Caco-2 (cell line): Measurements from ENCODE around the gene SLC22A9. TPM values are rescaled to one million over a fixed set of nuclear protein-coding genes. Genes with fewer than 3 reads are reported as not detected.

Source experiments
- BruUV-seq: library from RNA; stranded (reverse); fragments of 400-500 nt; replicated peaks from 2 replicates; lab custom pipeline; 2021; lab: Mats Ljungman, UMichigan
- CTCF ChIA-PET: fragments of 300-600 bp; sonication (Branson Sonifier 250); formaldehyde crosslinking; loops from one replicate; lab custom pipeline; 2022; ENCODE audit warnings: antibody characterized with exemption; lab: Charles Lee
- POLR2A ChIA-PET: fragments of 300-600 bp; sonication (Branson Sonifier 250); formaldehyde crosslinking; loops from one replicate; lab custom pipeline; 2022; ENCODE audit warnings: antibody characterized with exemption; lab: Charles Lee
- DNase-seq, 2 experiments: peaks; one replicate each; pipeline versions ENCODE4 v3.0.0 to v3.0.0-alpha.2; 2020 to 2022
- H3K27me3 ChIP-seq: replicated peaks from 2 replicates; pipeline ENCODE4 v1.6.0; 2011; ENCODE audit warnings: low read length; ENCODE audit not compliant: control insufficient read depth, insufficient read depth
- H3K36me3 ChIP-seq: 2 replicates; pipeline ENCODE4 v1.5.1; 2011; ENCODE audit warnings: low read length; ENCODE audit not compliant: control insufficient read depth, insufficient read depth
- H3K4me1 ChIP-seq: fragments of 250-450 bp; sonication (Bioruptor Pico); 2 replicates; pipeline ENCODE4 v1.5.1; 2020; ENCODE audit warnings: mild to moderate bottlenecking
- H3K4me3 ChIP-seq: 2 replicates; pipeline ENCODE4 v1.5.1; 2011; ENCODE audit warnings: low read depth, mild to moderate bottlenecking, control low read depth, low read length
- H3K9me3 ChIP-seq: fragments of 250-450 bp; sonication (Bioruptor Pico); 2 replicates; pipeline ENCODE4 v1.5.1; 2020; ENCODE audit warnings: mild to moderate bottlenecking, moderate library complexity
- H3K27ac Mint-ChIP-seq: one replicate; pipeline ENCODE4 v1.8.0; 2022; ENCODE audit warnings: mixed read lengths; ENCODE audit not compliant: unreplicated experiment
- H3K27me3 Mint-ChIP-seq: one replicate; pipeline ENCODE4 v1.8.0; 2022; ENCODE audit warnings: mixed read lengths; ENCODE audit not compliant: insufficient read depth, unreplicated experiment
- H3K36me3 Mint-ChIP-seq: one replicate; pipeline ENCODE4 v1.8.0; 2022; ENCODE audit warnings: mild to moderate bottlenecking, mixed read lengths; ENCODE audit not compliant: insufficient read depth, unreplicated experiment
- H3K4me1 Mint-ChIP-seq: one replicate; pipeline ENCODE4 v1.8.0; 2022; ENCODE audit warnings: low read depth, mixed read lengths; ENCODE audit not compliant: unreplicated experiment
- H3K4me3 Mint-ChIP-seq: one replicate; pipeline ENCODE4 v1.8.0; 2022; ENCODE audit warnings: mild to moderate bottlenecking, moderate library complexity, mixed read lengths; ENCODE audit not compliant: unreplicated experiment
- H3K9me3 Mint-ChIP-seq: one replicate; pipeline ENCODE4 v1.8.0; 2022; ENCODE audit warnings: mixed read lengths; ENCODE audit not compliant: unreplicated experiment
- intact Hi-C: fragments of 100-400 bp; cut with micrococcal nuclease; formaldehyde crosslinking; loops from one replicate; pipeline ENCODE4 v1.10.0; 2022; ENCODE audit not compliant: unreplicated experiment
- total RNA-seq: library from RNA; stranded (reverse); gene quantifications from 2 replicates; pipeline ENCODE4 v1.2.3, GENCODE V29; 2022
- TF ChIP-seq, protein P1 (sequence below), 2 experiments: fragments of 200-600 bp in 1 of 2; IDR thresholded peaks; 1 replicate in 1 of 2; 2 replicates in 1 of 2; pipeline versions ENCODE4 v1.5.1 to v1.8.0; 2011 to 2022; ENCODE audit warnings: antibody characterized with exemption in 1 of 2, control low read depth in 1 of 2, inconsistent platforms in 1 of 2, low read depth in 1 of 2, low read length in 1 of 2, mild to moderate bottlenecking in 1 of 2, moderate library complexity in 1 of 2; ENCODE audit not compliant: insufficient read depth in 1 of 2, severe bottlenecking in 1 of 2, unreplicated experiment in 1 of 2

The SLC22A9 gene
- total RNA-seq, 1 experiment from 2014 or later = 2.0 TPM

DNA sequence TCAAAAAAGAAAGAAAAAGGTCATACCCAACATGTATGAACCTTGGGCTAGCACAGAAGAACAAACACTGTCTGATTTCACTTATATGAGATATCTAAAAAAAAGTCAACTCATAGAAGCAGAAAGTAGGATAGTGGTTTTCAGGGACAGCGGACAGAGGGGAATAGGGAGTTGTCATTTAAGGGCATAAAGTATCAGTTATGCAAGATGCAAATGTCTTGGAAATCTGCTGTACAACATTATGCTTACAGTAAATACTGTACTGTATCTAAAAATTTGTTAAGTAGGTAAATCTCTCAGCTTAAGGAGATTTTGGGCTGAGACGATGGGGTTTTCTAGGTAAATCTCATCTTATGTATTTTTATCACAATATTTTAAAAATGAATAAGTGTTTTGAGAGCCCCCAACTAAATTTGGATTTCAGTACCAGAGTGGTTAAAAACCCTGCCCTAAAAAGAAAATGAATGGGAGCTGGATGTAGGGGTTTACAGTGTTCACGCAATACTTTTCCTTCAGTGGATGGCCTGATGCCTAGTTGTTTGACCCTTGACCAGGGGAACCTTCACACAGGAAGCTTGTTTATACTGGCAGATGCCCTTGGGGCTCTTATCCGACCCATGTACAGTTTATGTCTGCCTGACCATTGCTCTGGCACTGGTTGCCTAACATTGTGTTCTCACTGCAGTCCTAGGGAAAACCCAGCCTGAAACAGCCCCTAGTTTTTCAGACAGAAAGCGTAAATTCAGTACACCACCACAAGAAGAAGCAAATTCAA lies 34.8 kb downstream of the SLC22A9 start:
- no peaks in the 10 kb centered on the region for H3K36me3 ChIP-seq
- ChIA-PET POLR2A (no interaction called here), CTCF (no interaction called here)
- no peak overlapping the region for H3K4me3 ChIP-seq
- H3K27me3 ChIP-seq = no peaks in the 10 kb centered on the region
- Mint-ChIP-seq H3K9me3 (peaks cover 10% of the 10 kb centered on the region), H3K27me3 (no peaks in the 10 kb centered on the region), H3K36me3 (no peaks in the 10 kb centered on the region), H3K4me1 (peaks cover 7% of the 10 kb centered on the region), H3K4me3 (no peak overlapping the region), H3K27ac (no peak overlapping the region)
- DNase-seq = peak in 1 of 2 experiments; percentile 7
- H3K9me3 ChIP-seq = no peaks in the 10 kb centered on the region
- TF ChIP-seq, protein P1, sequence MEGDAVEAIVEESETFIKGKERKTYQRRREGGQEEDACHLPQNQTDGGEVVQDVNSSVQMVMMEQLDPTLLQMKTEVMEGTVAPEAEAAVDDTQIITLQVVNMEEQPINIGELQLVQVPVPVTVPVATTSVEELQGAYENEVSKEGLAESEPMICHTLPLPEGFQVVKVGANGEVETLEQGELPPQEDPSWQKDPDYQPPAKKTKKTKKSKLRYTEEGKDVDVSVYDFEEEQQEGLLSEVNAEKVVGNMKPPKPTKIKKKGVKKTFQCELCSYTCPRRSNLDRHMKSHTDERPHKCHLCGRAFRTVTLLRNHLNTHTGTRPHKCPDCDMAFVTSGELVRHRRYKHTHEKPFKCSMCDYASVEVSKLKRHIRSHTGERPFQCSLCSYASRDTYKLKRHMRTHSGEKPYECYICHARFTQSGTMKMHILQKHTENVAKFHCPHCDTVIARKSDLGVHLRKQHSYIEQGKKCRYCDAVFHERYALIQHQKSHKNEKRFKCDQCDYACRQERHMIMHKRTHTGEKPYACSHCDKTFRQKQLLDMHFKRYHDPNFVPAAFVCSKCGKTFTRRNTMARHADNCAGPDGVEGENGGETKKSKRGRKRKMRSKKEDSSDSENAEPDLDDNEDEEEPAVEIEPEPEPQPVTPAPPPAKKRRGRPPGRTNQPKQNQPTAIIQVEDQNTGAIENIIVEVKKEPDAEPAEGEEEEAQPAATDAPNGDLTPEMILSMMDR (IDR thresholded peaks at IDR 0.05; ENCODE audit: insufficient read depth in 1 of 2, low read depth in 1 of 2, low read length in 1 of 2, severe bottlenecking in 1 of 2, unreplicated experiment in 1 of 2) = no peak
- intact Hi-C loops = no loop called here
- no TSS peak for BruUV-seq
- peaks cover 4% of the 10 kb centered on the region; the same call in 1 of the 2 replicates for H3K4me1 ChIP-seq

- no peaks in the 10 kb centered on the region for H3K36me3 Mint-ChIP-seq
- H3K36me3 ChIP-seq = no peaks in the 10 kb centered on the region
- no peaks in the 10 kb centered on the region for H3K27me3 ChIP-seq
- H3K9me3 ChIP-seq = no peaks in the 10 kb centered on the region
- DNase-seq = no peak
- H3K4me1 Mint-ChIP-seq = peaks cover 7% of the 10 kb centered on the region
- H3K9me3 Mint-ChIP-seq = peaks cover 3% of the 10 kb centered on the region
- ChIA-PET CTCF (no interaction called here), POLR2A (no interaction called here)
- intact Hi-C loops = no loop called here
- no peaks in the 10 kb centered on the region for H3K27me3 Mint-ChIP-seq
- no peak overlapping the region for H3K4me3 ChIP-seq
- H3K4me1 ChIP-seq = peaks cover 4% of the 10 kb centered on the region; the same call in 1 of the 2 replicates
- no peak overlapping the region for H3K4me3 Mint-ChIP-seq
- H3K27ac Mint-ChIP-seq = no peak overlapping the region
- TF ChIP-seq, protein P1 (IDR thresholded peaks at IDR 0.05; ENCODE audit: insufficient read depth in 1 of 2, low read depth in 1 of 2, low read length in 1 of 2, severe bottlenecking in 1 of 2, unreplicated experiment in 1 of 2) = no peak
- BruUV-seq = no TSS peak
Measured at GRCh38 chr11:63405114-63405513, 35.5 kb downstream of the SLC22A9 start.

- Mint-ChIP-seq H3K36me3 (no peaks in the 10 kb centered on the region), H3K27me3 (no peaks in the 10 kb centered on the region), H3K9me3 (no peaks in the 10 kb centered on the region), H3K27ac (no peak overlapping the region), H3K4me3 (no peak overlapping the region), H3K4me1 (peaks cover 7% of the 10 kb centered on the region)
- CTCF ChIA-PET = no interaction called here
- H3K27me3 ChIP-seq = no peaks in the 10 kb centered on the region
- no peaks in the 10 kb centered on the region for H3K9me3 ChIP-seq
- no peak overlapping the region for H3K4me3 ChIP-seq
- BruUV-seq = no TSS peak
- POLR2A ChIA-PET = no interaction called here
- intact Hi-C loops = no loop called here
- peaks cover 4% of the 10 kb centered on the region; the same call in 1 of the 2 replicates for H3K4me1 ChIP-seq
- TF ChIP-seq, protein P1 (IDR thresholded peaks at IDR 0.05; ENCODE audit: insufficient read depth in 1 of 2, low read depth in 1 of 2, low read length in 1 of 2, severe bottlenecking in 1 of 2, unreplicated experiment in 1 of 2) = no peak
- no peaks in the 10 kb centered on the region for H3K36me3 ChIP-seq
- DNase-seq = no peak
Measured at GRCh38 chr11:63406458-63406857, 36.9 kb downstream of the SLC22A9 start.
